CD14-positive monocyte (primary cell): ENCODE results near the gene MDP1. TPM values are rescaled to one million over a fixed set of nuclear protein-coding genes. Genes with fewer than 3 reads are reported as not detected.

ENCODE experiments used
- DNase-seq, 3 donors: peaks; one replicate each; pipeline ENCODE4 v3.0.0-alpha.2; 2011 to 2022
- H2AFZ ChIP-seq: 2 replicates; pipeline ENCODE4 v1.6.0; 2012; ENCODE audit warnings: mild to moderate bottlenecking, low read depth, low read length, inconsistent platforms; ENCODE audit not compliant: insufficient read depth, poor library complexity, severe bottlenecking
- H3K27ac ChIP-seq, 2 donors: 1 replicate in 1 of 2; 2 replicates in 1 of 2; pipeline ENCODE4 v1.5.1; 2012 to 2013; ENCODE audit warnings: low read length in 2 of 2, control low read depth in 1 of 2, inconsistent platforms in 1 of 2, low read depth in 1 of 2, mild to moderate bottlenecking in 1 of 2
- H3K27me3 ChIP-seq, 2 donors: one replicate each; pipeline versions ENCODE4 v1.6.0 to v1.6.1; 2011 to 2013; ENCODE audit warnings: low read length in 2 of 2; ENCODE audit not compliant: control insufficient read depth in 2 of 2, insufficient read depth in 2 of 2
- H3K36me3 ChIP-seq, 2 donors: replicated peaks in 1 of 2; 1 replicate in 1 of 2; 2 replicates in 1 of 2; pipeline versions ENCODE4 v1.5.1 to v1.6.1; 2012 to 2013; ENCODE audit warnings: low read length in 2 of 2, control low read depth in 1 of 2, inconsistent platforms in 1 of 2, mild to moderate bottlenecking in 1 of 2; ENCODE audit not compliant: insufficient read depth in 2 of 2, control insufficient read depth in 1 of 2
- H3K4me1 ChIP-seq, 2 donors: 1 replicate in 1 of 2; 2 replicates in 1 of 2; pipeline versions ENCODE4 v1.5.1 to v1.6.1; 2012 to 2013; ENCODE audit warnings: low read length in 2 of 2, control low read depth in 1 of 2, inconsistent platforms in 1 of 2, mild to moderate bottlenecking in 1 of 2, moderate library complexity in 1 of 2; ENCODE audit not compliant: insufficient read depth in 2 of 2, control insufficient read depth in 1 of 2
- H3K4me2 ChIP-seq: replicated peaks from 2 replicates; pipeline ENCODE3; 2012; ENCODE audit warnings: low read length, moderate library complexity, mild to moderate bottlenecking; ENCODE audit not compliant: poor library complexity, severe bottlenecking; ENCODE audit errors: extremely low read depth
- H3K4me3 ChIP-seq, 3 experiments: fragments of 200-600 bp in 1 of 3; sonication (generic) in 1 of 3; replicated peaks in 1 of 3; 1 replicate in 2 of 3; 2 replicates in 1 of 3; pipeline ENCODE4 v1.5.1; 2011 to 2013; ENCODE audit warnings: low read length in 3 of 3, mild to moderate bottlenecking in 3 of 3, control low read depth in 2 of 3, low read depth in 2 of 3, inconsistent platforms in 1 of 3, moderate library complexity in 1 of 3
- H3K79me2 ChIP-seq: 2 replicates; pipeline ENCODE4 v1.6.0; 2012; ENCODE audit warnings: mild to moderate bottlenecking, control low read depth, inconsistent platforms, low read length, moderate library complexity; ENCODE audit not compliant: insufficient read depth
- H3K9ac ChIP-seq: 2 replicates; pipeline ENCODE4 v1.6.0; 2017; ENCODE audit warnings: low read length, mild to moderate bottlenecking; ENCODE audit not compliant: insufficient read depth, poor library complexity, severe bottlenecking
- H3K9me3 ChIP-seq, 2 donors: replicated peaks in 1 of 2; 1 replicate in 1 of 2; 2 replicates in 1 of 2; pipeline versions ENCODE4 v1.5.1 to v1.6.1; 2012 to 2013; ENCODE audit warnings: low read length in 2 of 2, control low read depth in 1 of 2; ENCODE audit not compliant: control insufficient read depth in 1 of 2, insufficient read depth in 1 of 2
- H4K20me1 ChIP-seq: 2 replicates; pipeline ENCODE4 v1.6.0; 2012; ENCODE audit warnings: mild to moderate bottlenecking, low read length, control low read depth, moderate library complexity; ENCODE audit not compliant: insufficient read depth
- H3K27ac Mint-ChIP-seq, 7 donors: one replicate each; pipeline ENCODE4 v1.8.0; 2020; ENCODE audit warnings: mild to moderate bottlenecking in 7 of 7, mixed read lengths in 7 of 7, moderate library complexity in 6 of 7, inconsistent platforms in 2 of 7
- H3K27me3 Mint-ChIP-seq, 3 donors: one replicate each; pipeline ENCODE4 v1.8.0; 2021 to 2022; ENCODE audit warnings: low read depth in 3 of 3, mild to moderate bottlenecking in 3 of 3, mixed read lengths in 3 of 3, moderate library complexity in 3 of 3, inconsistent platforms in 1 of 3
- H3K36me3 Mint-ChIP-seq, 2 donors: one replicate each; pipeline ENCODE4 v1.8.0; 2020; ENCODE audit warnings: mixed read lengths in 2 of 2, inconsistent platforms in 1 of 2, mild to moderate bottlenecking in 1 of 2
- H3K4me1 Mint-ChIP-seq: one replicate; pipeline ENCODE4 v1.8.0; 2020; ENCODE audit warnings: mild to moderate bottlenecking, mixed read lengths
- H3K4me3 Mint-ChIP-seq, 2 donors: one replicate each; pipeline ENCODE4 v1.8.0; 2020; ENCODE audit warnings: mild to moderate bottlenecking in 2 of 2, mixed read lengths in 2 of 2, moderate library complexity in 1 of 2
- H3K9me3 Mint-ChIP-seq, 7 donors: one replicate each; pipeline ENCODE4 v1.8.0; 2020 to 2022; ENCODE audit warnings: mixed read lengths in 7 of 7, mild to moderate bottlenecking in 6 of 7, moderate library complexity in 6 of 7, inconsistent platforms in 2 of 7
- CTCF ChIP-seq: fragments of 200-600 bp; IDR thresholded peaks from one replicate; pipeline ENCODE4 v1.8.0; 2022; ENCODE audit warnings: antibody characterized with exemption, mild to moderate bottlenecking
- WGBS: methylation state at CpG from one replicate; pipeline ENCODE4 v1.1.5; 2013; ENCODE audit warnings: missing lambda C conversion rate; ENCODE audit not compliant: insufficient coverage; 5-methylcytosine and 5-hydroxymethylcytosine counted together
- intact Hi-C, 2 donors: fragments of 100-400 bp; cut with micrococcal nuclease; formaldehyde crosslinking; loops; one replicate each; pipeline versions ENCODE4 v1.15.0 to v1.15.1; 2023
- polyA plus RNA-seq, 3 donors: library from polyadenylated mRNA; depleted of rRNA in 1 of 3; unstranded in 2 of 3; stranded (reverse) in 1 of 3; fragments of 300-500 nt in 2 of 3; fragments of >200 nt in 1 of 3; fragmentation: Illumina TruSeq in 2 of 3; gene quantifications; 1 replicate in 2 of 3; 2 replicates in 1 of 3; pipeline ENCODE4 v1.2.3, GENCODE V29; 2012 to 2021

Gene MDP1
- polyA plus RNA-seq, 3 donors: 17.5 to 49.6 (median 37.5) TPM

- Histone ChIP-seq H3K27me3 (no peaks in the 10 kb centered on the region), H3K4me2 (peak overlapping the region; percentile 97), H4K20me1 (no peaks in the 10 kb centered on the region), H2AFZ (peak overlapping the region; percentile 79), H3K27ac (peak overlapping the region in 1 of 2 donors; percentile 40), H3K36me3 (peaks cover 21 to 57% of the 10 kb centered on the region in 2 donors), H3K9me3 (no peaks in the 10 kb centered on the region), H3K9ac (no peak overlapping the region), H3K79me2 (peaks cover 20% of the 10 kb centered on the region), H3K4me3 (peak overlapping the region in 1 of 3 experiments; percentile 79), H3K4me1 (peaks cover 18 to 23% of the 10 kb centered on the region in 2 donors)
- intact Hi-C loops: no loop called here
- WGBS: no CpG with 5 or more reads among the region's 3 CpGs
- peaks cover 49 to 60% of the 10 kb centered on the region in 2 donors for H3K36me3 Mint-ChIP-seq
- no peak for DNase-seq
- peak overlapping the region; percentile 51 to 83 for H3K4me3 Mint-ChIP-seq
- H3K9me3 Mint-ChIP-seq: no peaks in the 10 kb centered on the region
- TF ChIP-seq CTCF: no peak
- H3K4me1 Mint-ChIP-seq: peaks cover 30% of the 10 kb centered on the region
- H3K27ac Mint-ChIP-seq: peak overlapping the region in 6 of 7 donors; percentile 28 to 91 (median 80)
- peaks cover 0 to 3% (median 0%) of the 10 kb centered on the region in 3 donors for H3K27me3 Mint-ChIP-seq
Measured at GRCh38 chr14:24189059-24189375, 26.8 kb downstream of the MDP1 start.

- H3K4me1 Mint-ChIP-seq: peaks cover 27% of the 10 kb centered on the region
Measured at GRCh38 chr14:24188251-24189058, 27.4 kb downstream of the MDP1 start, which contains the start of gene IPO4. Gene IPO4 (minus strand): TSS chr14:24188816. CDS start chr14:24188787, 29 bp downstream.

More at GRCh38 chr14:24188251-24189058, 27.4 kb downstream of the MDP1 start, which contains the start of gene IPO4:
- Mint-ChIP-seq H3K4me3 (peak within 1 kb of the TSS; percentile 83 to 88), H3K9me3 (no peaks in the 10 kb centered on the region), H3K27me3 (peaks cover 0 to 3% (median 1%) of the 10 kb centered on the region in 3 donors), H3K36me3 (peaks cover 51 to 65% of the 10 kb centered on the region in 2 donors), H3K27ac (peak within 1 kb of the TSS; percentile 69 to 95 (median 88))
- H3K36me3 ChIP-seq: peaks cover 23 to 61% of the 10 kb centered on the region in 2 donors
- peak within 1 kb of the TSS; percentile 40 to 55 for H3K27ac ChIP-seq
- H3K9ac ChIP-seq: peak within 1 kb of the TSS; percentile 60
- peak; percentile 97 to 99 (median 98) for DNase-seq
- no peaks in the 10 kb centered on the region for H4K20me1 ChIP-seq
- H3K4me1 ChIP-seq: peaks cover 18 to 21% of the 10 kb centered on the region in 2 donors
- intact Hi-C loops: no loop called here
- peak within 1 kb of the TSS; percentile 34 to 79 (median 62) for H3K4me3 ChIP-seq
- under 1% methylated on average over 63 of the region's 65 CpGs for WGBS
- peak within 1 kb of the TSS; percentile 97 for H3K4me2 ChIP-seq
- no peak for TF ChIP-seq CTCF
- peak within 1 kb of the TSS; percentile 79 for H2AFZ ChIP-seq
- peaks cover 16% of the 10 kb centered on the region for H3K79me2 ChIP-seq
- no peaks in the 10 kb centered on the region for H3K27me3 ChIP-seq
- no peaks in the 10 kb centered on the region for H3K9me3 ChIP-seq
